ENCODE data around the gene BDKRB2.

BDKRB2 gene

DNA sequence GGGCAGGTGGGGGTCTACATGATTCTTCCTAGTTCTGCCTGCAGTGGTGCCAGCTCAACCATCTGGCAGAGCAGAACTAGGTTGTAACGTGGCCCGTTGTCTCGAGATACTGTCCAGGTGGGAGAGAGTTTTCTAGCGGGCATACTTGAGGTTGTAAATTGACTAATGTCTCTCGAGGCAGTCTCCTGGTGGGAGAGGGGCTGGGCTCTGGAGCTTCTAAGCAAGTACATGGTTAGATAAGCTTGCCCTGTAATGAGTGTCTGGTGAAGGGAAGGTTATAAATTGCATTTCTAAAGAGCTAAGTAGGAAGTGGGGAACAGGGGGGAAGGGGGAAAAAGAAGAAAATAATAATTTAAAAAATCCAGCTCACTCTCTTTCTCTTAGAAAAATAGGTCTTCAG, 69.5 kb downstream of the BDKRB2 start:
- DNase-seq, result peak; percentile 24

DNA sequence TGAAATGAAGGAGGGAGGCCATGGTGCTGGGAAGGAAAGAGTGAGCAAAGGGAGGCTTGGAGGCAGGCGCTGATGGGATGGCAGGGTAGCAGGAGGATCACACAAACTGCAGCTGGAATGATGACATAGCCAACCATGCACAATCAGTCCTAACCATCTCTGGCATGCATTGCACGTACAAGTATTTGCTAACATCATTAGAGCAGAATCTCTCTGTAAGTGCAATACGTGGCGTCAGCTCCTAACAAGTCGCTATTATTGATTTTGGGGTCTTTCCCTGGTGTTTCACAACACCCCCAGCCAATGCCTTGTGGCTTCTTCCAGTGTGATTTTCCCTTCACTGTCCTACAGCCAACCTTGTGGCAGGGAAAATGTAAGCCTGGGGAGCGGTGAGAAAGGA, 69.9 kb downstream of the BDKRB2 start:
- no peak for DNase-seq

DNA sequence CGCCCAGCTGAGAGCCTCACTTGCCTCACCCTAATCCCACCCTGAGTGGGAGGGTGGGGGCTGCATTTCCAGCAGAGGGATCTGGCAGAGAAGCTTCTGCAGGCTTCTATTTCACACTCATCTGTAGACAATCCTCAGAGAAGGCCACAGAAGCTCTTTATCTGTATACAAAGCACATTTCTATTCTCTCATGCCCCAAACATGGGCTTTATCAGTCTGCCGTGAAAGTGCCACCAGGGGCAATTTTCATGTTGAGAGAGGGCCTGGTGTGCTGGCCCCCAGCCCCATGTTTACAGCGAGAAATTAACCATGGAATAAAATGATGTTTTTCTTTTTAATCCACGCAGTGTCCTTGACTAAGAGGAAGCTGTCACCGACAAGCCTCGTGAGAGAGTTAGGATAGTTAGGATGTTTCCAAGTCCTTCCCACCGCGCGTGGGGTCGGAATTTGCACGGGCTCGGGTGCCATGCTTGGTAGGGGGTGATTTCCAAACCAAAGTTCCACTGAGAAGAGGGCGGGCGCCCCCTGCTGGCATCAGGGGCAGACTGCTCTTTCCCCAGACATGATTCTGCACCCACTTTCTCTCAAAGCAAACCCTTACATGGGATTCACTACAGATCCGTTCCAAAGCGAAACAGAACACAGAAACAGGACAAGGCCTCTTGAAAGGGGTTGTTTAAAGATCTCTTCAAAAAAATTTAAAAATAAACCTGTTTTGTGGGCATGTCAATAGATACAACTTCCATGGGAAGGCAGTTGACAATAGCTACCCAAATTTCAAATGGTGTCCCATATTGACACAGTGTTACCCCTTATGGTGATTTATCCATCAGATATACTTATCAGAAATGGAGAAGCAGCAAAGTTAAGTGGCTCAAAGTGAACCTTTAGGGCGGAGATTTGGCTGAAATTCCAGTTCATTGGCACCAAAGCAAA, 70.8 kb downstream of the BDKRB2 start:
- DNase-seq, result peak; percentile 65

DNA sequence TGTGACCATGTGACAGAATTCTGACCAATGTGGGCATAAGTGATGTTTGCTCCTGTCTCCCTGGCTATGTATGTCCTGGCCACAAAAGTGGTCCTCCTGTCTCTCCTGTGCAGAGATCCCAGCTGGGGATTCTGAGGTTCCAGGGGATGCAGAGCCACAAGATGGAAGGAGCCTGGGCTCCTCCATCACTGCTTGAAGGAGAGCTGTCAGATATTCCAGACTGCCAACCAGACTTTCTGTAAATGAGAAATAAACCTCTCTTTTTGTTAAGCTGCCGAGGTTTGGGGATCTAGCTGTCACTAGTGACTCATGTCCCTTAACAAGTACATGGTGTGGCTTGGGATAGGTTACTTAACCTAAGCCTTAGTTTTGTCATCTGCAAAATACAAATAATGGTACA, 73.3 kb downstream of the BDKRB2 start:
- DNase-seq, result no peak

DNA sequence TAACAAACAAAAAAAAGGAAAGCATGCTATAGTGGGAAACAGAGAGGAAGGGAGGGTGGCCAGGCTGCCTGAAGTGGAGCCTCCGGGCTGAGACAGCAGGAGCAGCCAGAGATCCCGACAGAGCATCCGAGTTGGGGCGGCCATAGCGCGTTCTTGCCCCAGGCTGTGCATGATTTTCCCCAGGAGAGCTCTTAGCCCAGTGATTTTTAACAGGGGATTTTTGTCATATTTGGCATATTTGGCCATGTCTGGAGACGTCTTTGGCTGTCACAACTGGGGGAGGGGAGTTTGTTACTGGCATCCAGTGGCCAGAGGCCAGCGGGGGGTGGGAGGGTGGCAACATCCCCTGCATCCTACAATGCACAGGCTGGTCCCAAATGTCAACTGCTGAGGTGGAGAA, 74.9 kb downstream of the BDKRB2 start:
- DNase-seq, result no peak

DNA sequence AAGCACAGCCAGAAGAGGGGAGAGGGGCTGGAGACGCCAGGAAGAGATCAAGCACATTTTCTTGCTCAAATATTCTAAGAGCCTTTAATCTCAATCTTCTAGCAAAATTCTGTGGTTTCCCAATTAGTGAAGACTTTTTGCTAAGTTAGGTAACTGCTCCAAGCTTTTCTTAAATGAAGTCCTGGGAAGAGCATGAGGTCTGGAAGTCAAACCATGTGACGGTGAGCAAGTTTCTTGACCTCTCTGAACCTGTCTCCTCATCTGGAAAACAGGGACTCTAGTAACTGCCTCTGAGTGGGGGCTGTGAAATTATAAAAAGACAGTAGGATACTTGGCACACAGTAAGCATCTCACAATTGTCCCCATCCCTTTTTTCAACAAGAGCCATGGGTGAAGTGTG, 75.5 kb downstream of the BDKRB2 start:
- DNase-seq, result no peak

DNA sequence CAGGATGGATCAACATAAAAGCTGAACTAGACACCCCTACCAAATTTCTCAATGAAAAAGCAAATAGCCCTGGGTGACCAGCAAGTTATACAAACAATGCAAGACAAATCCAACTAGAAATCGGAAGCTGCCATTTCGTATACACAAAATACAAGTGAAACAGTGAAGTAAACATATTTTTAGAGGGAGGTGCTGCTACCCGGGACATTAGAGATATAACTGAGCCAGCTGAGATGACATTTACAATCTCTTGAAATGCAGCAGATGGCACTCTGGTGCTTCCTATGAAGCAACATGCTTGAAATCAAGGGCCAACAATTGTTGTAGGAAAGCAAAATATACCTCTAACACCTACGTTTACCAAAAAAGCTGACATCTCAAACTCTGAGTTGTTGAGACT, 76.8 kb downstream of the BDKRB2 start:
- peak; percentile 52 for DNase-seq

DNA sequence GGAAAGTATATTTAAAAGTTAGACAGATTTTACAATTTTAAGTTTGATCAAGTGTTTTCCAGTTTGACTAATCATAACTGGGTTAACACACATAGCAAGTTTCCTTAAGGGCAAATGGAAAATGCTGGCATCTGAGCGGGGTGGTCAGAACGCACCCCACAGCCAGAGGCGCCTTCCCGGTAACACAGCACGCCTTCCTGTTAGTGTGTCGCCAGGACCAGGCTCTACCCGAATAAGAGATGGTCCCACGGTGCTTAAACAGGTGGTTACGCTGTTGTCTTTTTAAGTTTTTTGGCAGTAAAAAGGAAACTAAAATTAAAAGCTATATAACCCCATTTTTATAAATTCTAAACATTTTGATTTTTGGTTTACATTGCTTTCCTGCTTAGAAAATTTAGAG, 79.4 kb downstream of the BDKRB2 start:
- DNase-seq, result no peak

DNA sequence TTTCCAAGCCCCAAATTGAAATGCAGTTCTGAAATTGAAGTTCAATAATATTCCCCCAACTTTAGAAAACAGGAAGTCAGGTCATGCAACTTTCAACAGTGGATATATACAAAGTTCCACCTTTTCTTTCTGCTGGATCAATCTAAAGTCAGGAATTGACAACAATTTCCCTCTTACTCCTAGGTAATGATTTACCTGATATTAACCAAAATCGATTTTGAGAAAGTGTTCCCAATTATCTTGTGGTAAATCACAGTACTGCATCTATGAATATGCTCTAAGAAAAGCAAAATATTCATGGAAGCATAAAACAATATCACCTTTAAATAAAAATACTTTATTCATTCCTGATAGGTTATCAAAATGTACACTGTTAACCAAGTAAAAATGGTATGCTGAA, 79.8 kb downstream of the BDKRB2 start:
- DNase-seq, result no peak

DNA sequence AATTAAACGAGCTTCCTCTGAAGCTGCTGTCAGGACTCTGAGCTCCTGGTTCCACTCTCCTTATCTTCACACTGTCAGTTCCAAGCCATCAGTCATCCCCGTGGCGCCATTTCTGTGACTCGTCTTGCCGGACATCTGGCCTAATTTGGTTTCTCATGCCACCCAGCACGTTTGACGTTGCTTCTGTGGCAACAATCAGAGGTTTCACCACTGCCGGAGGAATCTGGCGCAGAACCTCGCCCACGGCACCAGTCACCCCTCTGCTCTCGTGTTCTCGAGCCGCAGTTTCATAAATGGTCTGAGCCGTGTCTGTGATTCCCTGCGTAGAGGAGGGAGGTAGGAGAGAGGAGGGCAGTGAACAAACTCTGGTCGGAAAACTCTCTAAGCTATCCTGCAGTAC, 81.0 kb downstream of the BDKRB2 start:
- DNase-seq, result no peak

DNA sequence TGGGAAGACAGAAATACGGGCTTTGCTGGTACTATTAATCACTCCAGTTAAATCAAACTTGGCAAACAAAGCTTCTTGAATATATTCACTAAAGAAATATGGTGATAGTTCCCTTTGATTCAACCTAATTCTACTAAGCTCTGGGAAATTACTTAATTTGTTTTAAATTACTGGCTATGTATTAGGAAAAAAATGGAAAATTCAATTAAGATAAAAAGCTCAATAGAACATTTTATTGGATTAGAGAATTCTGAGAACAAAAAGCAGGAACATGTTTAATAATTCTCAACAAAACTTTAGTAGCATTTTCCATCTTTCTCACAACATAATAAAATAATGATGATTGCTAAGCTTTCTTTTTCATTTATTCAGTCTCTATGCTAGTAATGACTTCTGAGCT, 81.6 kb downstream of the BDKRB2 start:
- no peak for DNase-seq

DNA sequence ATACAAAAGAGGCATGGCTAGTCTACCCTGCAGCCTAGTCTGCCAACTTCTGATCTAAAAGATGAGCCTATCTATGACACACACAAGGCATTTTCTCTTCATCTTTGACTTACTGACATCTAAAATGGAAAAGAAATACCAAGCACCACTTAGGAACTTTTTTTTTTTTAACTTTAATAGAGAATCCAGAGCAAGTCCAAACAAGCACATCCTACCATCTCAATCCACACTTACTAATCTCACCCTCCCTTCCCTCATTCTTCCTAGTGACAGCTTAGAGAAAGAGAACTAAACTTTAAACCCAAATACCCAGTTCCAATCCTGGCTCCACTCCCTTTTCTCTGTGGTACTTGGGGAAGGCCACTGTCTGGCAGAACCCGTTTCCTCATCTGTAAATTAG, 83.2 kb downstream of the BDKRB2 start:
- DNase-seq, result no peak
